Prostate gland (tissue), 2 donors: Measurements from ENCODE around the gene PCDHGB7. TPM values are rescaled to one million over a fixed set of nuclear protein-coding genes. Genes with fewer than 3 reads are reported as not detected.
"Not testable (repeated sequence)": the region's sequence is repeated elsewhere in the genome, so short reads cannot be mapped to it uniquely, and the experiment has no call there.

Experiments
- DNase-seq: peaks from one replicate; pipeline ENCODE4 v3.0.0-alpha.2; 2019; ENCODE audit warnings: low spot score
- H3K27ac ChIP-seq, 2 donors: fragments of 200-600 bp; sonication (generic); 2 replicates each; pipeline ENCODE4 v1.5.1; 2017 to 2019
- H3K27me3 ChIP-seq: fragments of 200-600 bp; sonication (generic); replicated peaks from 2 replicates; pipeline ENCODE4 v1.5.1; 2019; ENCODE audit not compliant: insufficient read depth
- H3K36me3 ChIP-seq, 2 donors: fragments of 200-600 bp; sonication (generic); 1 replicate in 1 of 2; 2 replicates in 1 of 2; pipeline versions ENCODE4 v1.5.1 to v1.8.1; 2017 to 2019
- H3K4me1 ChIP-seq: fragments of 200-600 bp; sonication (generic); replicated peaks from 2 replicates; pipeline ENCODE4 v1.5.1; 2019
- H3K4me3 ChIP-seq, 2 donors: fragments of 200-600 bp; sonication (generic); 2 replicates each; pipeline ENCODE4 v1.5.1; 2017 to 2019
- H3K9me3 ChIP-seq: fragments of 200-600 bp; sonication (generic); 2 replicates; pipeline ENCODE4 v1.5.1; 2017
- POLR2A ChIP-seq: fragments of 450-650 bp; IDR thresholded peaks from one replicate; pipeline ENCODE4 v1.6.1; 2016; ENCODE audit warnings: antibody characterized with exemption, mild to moderate bottlenecking
- POLR2AphosphoS5 ChIP-seq: sonication (generic); formaldehyde crosslinking; IDR thresholded peaks from one replicate; pipeline ENCODE4 v1.6.1; 2017; ENCODE audit warnings: antibody characterized with exemption
- WGBS: methylation state at CpG from one replicate; pipeline ENCODE4 v1.1.5; 2018; 5-methylcytosine and 5-hydroxymethylcytosine counted together
- intact Hi-C: fragments of 100-400 bp; cut with DNase I; formaldehyde crosslinking; loops from one replicate; pipeline ENCODE4 v1.14.2; 2022
- total RNA-seq, 2 donors: library from RNA; depleted of rRNA; stranded (reverse); fragments of >200 nt; gene quantifications; one replicate each; pipeline ENCODE4 v1.1.0, GENCODE V29; 2016
- TF ChIP-seq, protein P1 (sequence below), 4 experiments: fragments of 200-600 bp in 2 of 4; fragments of 450-650 bp in 2 of 4; sonication (generic) in 2 of 4; IDR thresholded peaks; 1 replicate in 3 of 4; 2 replicates in 1 of 4; pipeline ENCODE4 v1.5.1; 2016 to 2019; ENCODE audit warnings: antibody characterized with exemption in 4 of 4, mild to moderate bottlenecking in 2 of 4, moderate library complexity in 2 of 4

The PCDHGB7 gene
- total RNA-seq, 2 donors from 2014 or later = 7.0 to 14.6 TPM

GRCh38 chr5:141393267-141393666 is 24.2 kb upstream of the PCDHGB7 start:
- Histone ChIP-seq H3K27me3 (peaks cover 6% of the 10 kb centered on the region), H3K4me3 (no peak overlapping the region)

GRCh38 chr5:141394401-141395187 is 22.9 kb upstream of the PCDHGB7 start:
- H3K9me3 ChIP-seq, H3K27ac ChIP-seq, intact Hi-C loops, H3K36me3 ChIP-seq, H3K4me3 ChIP-seq, H3K27me3 ChIP-seq, DNase-seq, H3K4me1 ChIP-seq: not testable (repeated sequence)
- 29% methylated on average over 40 of the region's 53 CpGs for WGBS

More at GRCh38 chr5:141393267-141393666, 24.2 kb upstream of the PCDHGB7 start:
- Histone ChIP-seq H3K27ac (no peak overlapping the region), H3K36me3 (no peaks in the 10 kb centered on the region), H3K9me3 (no peaks in the 10 kb centered on the region), H3K4me1 (no peaks in the 10 kb centered on the region)
- TF ChIP-seq, protein P1, sequence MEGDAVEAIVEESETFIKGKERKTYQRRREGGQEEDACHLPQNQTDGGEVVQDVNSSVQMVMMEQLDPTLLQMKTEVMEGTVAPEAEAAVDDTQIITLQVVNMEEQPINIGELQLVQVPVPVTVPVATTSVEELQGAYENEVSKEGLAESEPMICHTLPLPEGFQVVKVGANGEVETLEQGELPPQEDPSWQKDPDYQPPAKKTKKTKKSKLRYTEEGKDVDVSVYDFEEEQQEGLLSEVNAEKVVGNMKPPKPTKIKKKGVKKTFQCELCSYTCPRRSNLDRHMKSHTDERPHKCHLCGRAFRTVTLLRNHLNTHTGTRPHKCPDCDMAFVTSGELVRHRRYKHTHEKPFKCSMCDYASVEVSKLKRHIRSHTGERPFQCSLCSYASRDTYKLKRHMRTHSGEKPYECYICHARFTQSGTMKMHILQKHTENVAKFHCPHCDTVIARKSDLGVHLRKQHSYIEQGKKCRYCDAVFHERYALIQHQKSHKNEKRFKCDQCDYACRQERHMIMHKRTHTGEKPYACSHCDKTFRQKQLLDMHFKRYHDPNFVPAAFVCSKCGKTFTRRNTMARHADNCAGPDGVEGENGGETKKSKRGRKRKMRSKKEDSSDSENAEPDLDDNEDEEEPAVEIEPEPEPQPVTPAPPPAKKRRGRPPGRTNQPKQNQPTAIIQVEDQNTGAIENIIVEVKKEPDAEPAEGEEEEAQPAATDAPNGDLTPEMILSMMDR (IDR thresholded peaks at IDR 0.05) = no peak
- TF ChIP-seq POLR2AphosphoS5 = no peak
- no peak for TF ChIP-seq POLR2A
- intact Hi-C loops = no loop called here
- WGBS = 35% methylated on average over 21 of the region's 21 CpGs
- no peak for DNase-seq

GRCh38 chr5:141397756-141398551 is 19.5 kb upstream of the PCDHGB7 start, which contains the start of gene PCDHGB5:
Gene PCDHGB5 (plus strand): TSS chr5:141397947. CDS start chr5:141398128, 181 bp downstream.
- DNase-seq, H3K36me3 ChIP-seq, H3K27me3 ChIP-seq, H3K9me3 ChIP-seq, H3K27ac ChIP-seq, intact Hi-C loops, H3K4me1 ChIP-seq: not testable (repeated sequence)
- H3K4me3 ChIP-seq = peak within 1 kb of the TSS in 1 of 2 donors; percentile 28
- WGBS = 6% methylated on average over 25 of the region's 43 CpGs
- TF ChIP-seq, protein P1 (IDR thresholded peaks at IDR 0.05) = peak in 3 of 4 experiments; percentile 40 to 54 (median 48)

GRCh38 chr5:141398608-141399007 is 18.9 kb upstream of the PCDHGB7 start:
- TF ChIP-seq POLR2A (no peak), POLR2AphosphoS5 (no peak)
- TF ChIP-seq, protein P1 (IDR thresholded peaks at IDR 0.05) = no peak
- no peak for DNase-seq

DNA sequence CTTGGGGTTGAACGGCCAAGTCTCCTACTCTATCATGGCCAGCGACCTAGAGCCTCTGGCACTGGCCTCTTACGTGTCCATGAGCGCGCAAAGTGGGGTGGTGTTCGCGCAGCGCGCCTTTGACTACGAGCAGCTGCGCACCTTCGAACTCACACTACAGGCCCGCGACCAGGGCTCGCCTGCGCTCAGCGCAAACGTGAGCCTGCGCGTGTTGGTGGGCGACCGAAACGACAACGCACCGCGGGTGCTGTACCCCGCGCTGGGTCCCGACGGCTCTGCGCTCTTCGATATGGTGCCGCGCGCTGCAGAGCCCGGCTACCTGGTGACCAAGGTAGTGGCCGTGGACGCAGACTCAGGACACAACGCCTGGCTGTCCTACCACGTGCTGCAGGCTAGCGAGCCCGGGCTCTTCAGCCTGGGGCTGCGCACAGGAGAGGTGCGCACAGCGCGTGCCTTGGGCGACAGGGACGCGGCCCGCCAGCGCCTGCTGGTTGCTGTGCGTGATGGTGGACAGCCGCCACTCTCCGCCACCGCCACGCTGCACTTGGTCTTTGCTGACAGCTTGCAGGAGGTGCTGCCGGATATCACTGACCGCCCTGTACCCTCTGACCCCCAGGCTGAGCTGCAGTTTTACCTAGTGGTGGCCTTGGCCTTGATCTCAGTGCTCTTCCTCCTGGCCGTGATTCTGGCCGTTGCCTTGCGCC is 17.8 kb upstream of the PCDHGB7 start:
- 20% methylated on average over 56 of the region's 61 CpGs for WGBS
- no peaks in the 10 kb centered on the region for H3K4me1 ChIP-seq
- TF ChIP-seq POLR2A (no peak), POLR2AphosphoS5 (no peak)
- TF ChIP-seq, protein P1 (IDR thresholded peaks at IDR 0.05) = no peak
- H3K4me3 ChIP-seq = no peak overlapping the region
- no peak overlapping the region for H3K27ac ChIP-seq
- H3K9me3 ChIP-seq = peaks cover 10% of the 10 kb centered on the region
- H3K36me3 ChIP-seq = no peaks in the 10 kb centered on the region
- intact Hi-C loops = no loop called here
- peaks cover under 1% of the 10 kb centered on the region for H3K27me3 ChIP-seq
- no peak for DNase-seq

More at GRCh38 chr5:141398608-141399007, 18.9 kb upstream of the PCDHGB7 start:
- Histone ChIP-seq H3K36me3 (no peaks in the 10 kb centered on the region), H3K4me1 (no peaks in the 10 kb centered on the region), H3K27ac (no peak overlapping the region), H3K27me3 (peaks cover 2% of the 10 kb centered on the region), H3K9me3 (peaks cover 10% of the 10 kb centered on the region), H3K4me3 (no peak overlapping the region)
- WGBS = 22% methylated on average over 15 of the region's 15 CpGs
- intact Hi-C loops = no loop called here
